HepG2 (cell line): ENCODE results near the gene BCAR3. TPM values are rescaled to one million over a fixed set of nuclear protein-coding genes. Genes with fewer than 3 reads are reported as not detected.
A peak's percentile ranks its signal among the peaks of the same experiment; 100 is the strongest.

Experiments used
- CENPX ChIP-seq: sonication (generic); formaldehyde crosslinking; IDR thresholded peaks from 2 replicates; pipeline ENCODE4 v1.9.0; 2021; ENCODE audit warnings: mild to moderate bottlenecking, missing genetic modification reagents, moderate library complexity
- GPBP1L1 ChIP-seq: sonication (generic); formaldehyde crosslinking; IDR thresholded peaks from 2 replicates; pipeline ENCODE4 v1.5.0; 2020; ENCODE audit warnings: mild to moderate bottlenecking, missing genetic modification reagents
- KLF6 ChIP-seq: IDR thresholded peaks from 2 replicates; pipeline ENCODE4 v1.8.0; 2016; ENCODE audit warnings: missing biosample characterization, missing genetic modification reagents
- NRL ChIP-seq: sonication (generic); formaldehyde crosslinking; IDR thresholded peaks from 2 replicates; pipeline ENCODE4 v1.5.0; 2020; ENCODE audit warnings: missing genetic modification reagents, mild to moderate bottlenecking, moderate library complexity, borderline replicate concordance
- PATZ1 ChIP-seq: sonication (generic); formaldehyde crosslinking; IDR thresholded peaks from 2 replicates; pipeline ENCODE4 v1.4.0; 2020; ENCODE audit warnings: missing genetic modification reagents
- POLR2AphosphoS2 ChIP-seq: IDR thresholded peaks from 2 replicates; pipeline ENCODE4 v1.6.1; 2011; ENCODE audit warnings: low read depth, low read length, improper control_type of control experiment
- SALL1 ChIP-seq: sonication (generic); formaldehyde crosslinking; IDR thresholded peaks from 2 replicates; pipeline ENCODE4 v1.8.0; 2022; ENCODE audit warnings: mild to moderate bottlenecking, missing genetic modification reagents
- U2AF1 ChIP-seq: fragments of 200-400 bp; formaldehyde crosslinking; optimal IDR thresholded peaks from 2 replicates; pipeline ENCODE3; 2017; ENCODE audit warnings: mild to moderate bottlenecking, low read depth, low read length
- ZNF276 ChIP-seq: sonication (generic); formaldehyde crosslinking; IDR thresholded peaks from 2 replicates; pipeline ENCODE4 v1.4.0; 2020; ENCODE audit warnings: mild to moderate bottlenecking, low read depth, missing genetic modification reagents
- ZNF318 ChIP-seq: sonication (generic); formaldehyde crosslinking; IDR thresholded peaks from 2 replicates; pipeline ENCODE4 v1.4.0; 2020; ENCODE audit warnings: mild to moderate bottlenecking, missing genetic modification reagents
- ZNF329 ChIP-seq: sonication (generic); formaldehyde crosslinking; IDR thresholded peaks from 2 replicates; pipeline ENCODE4 v1.9.0; 2021; ENCODE audit warnings: low read depth, mild to moderate bottlenecking, missing genetic modification reagents
- ZNF563 ChIP-seq: sonication (generic); formaldehyde crosslinking; IDR thresholded peaks from 2 replicates; pipeline ENCODE4 v1.8.0; 2022; ENCODE audit warnings: mild to moderate bottlenecking, moderate library complexity, missing genetic modification reagents
- ZNF564 ChIP-seq: sonication (generic); formaldehyde crosslinking; IDR thresholded peaks from 2 replicates; pipeline ENCODE4 v1.8.1; 2023; ENCODE audit warnings: mild to moderate bottlenecking, missing genetic modification reagents
- ZNF782 ChIP-seq: sonication (generic); formaldehyde crosslinking; IDR thresholded peaks from 2 replicates; pipeline ENCODE4 v1.4.0; 2020; ENCODE audit warnings: missing genetic modification reagents, mild to moderate bottlenecking, borderline replicate concordance
- ZNF841 ChIP-seq: sonication (generic); formaldehyde crosslinking; IDR thresholded peaks from 2 replicates; pipeline ENCODE4 v1.8.1; 2023; ENCODE audit warnings: missing genetic modification reagents, borderline replicate concordance
- polyA plus RNA-seq, 8 experiments: library from polyadenylated mRNA; depleted of rRNA in 3 of 8; stranded (reverse) in 7 of 8; unstranded in 1 of 8; fragments of >200 nt; fragmentation: Illumina TruSeq in 4 of 8; extraction: Trizol in 4 of 8; gene quantifications; 2 replicates each; pipeline versions ENCODE4 v1.2.1 to v1.2.3, GENCODE V29; 2011 to 2016; ENCODE audit warnings: low read depth in 4 of 8, missing spikeins in 1 of 8, mixed read lengths in 1 of 8; ENCODE audit not compliant: insufficient read depth in 1 of 8
- total RNA-seq, 5 experiments: library from RNA; depleted of rRNA; stranded (reverse); fragments of >200 nt; fragmentation: Illumina TruSeq; extraction: Trizol; gene quantifications; 2 replicates each; pipeline ENCODE4 v1.2.3, GENCODE V29; 2016; ENCODE audit warnings: low read depth in 1 of 5

Gene BCAR3
- total and polyA plus RNA-seq, 2 of the 13 experiments (the other 11 are each of a cell fraction or from before 2014, with no cell fraction given) = 3.6 to 4.8 TPM

GRCh38 chr1:93680420-93681100, 1.1 kb downstream of the BCAR3 start (continued):
- TF ChIP-seq ZNF276 (CRISPR knock-in tag) (peak; percentile 8; the same call in 1 of the 2 replicates), ZNF563 (0 out of 2 replicates have a peak, but pooled peaks have one; percentile 27), ZNF841 (no peak), CENPX (CRISPR knock-in tag) (no peak), ZNF329 (no peak), POLR2AphosphoS2 (no peak), NRL (CRISPR knock-in tag) (no peak), KLF6 (CRISPR knock-in tag) (0 out of 2 replicates have a peak, but pooled peaks have one; percentile 14), ZNF318 (CRISPR knock-in tag) (no peak), U2AF1 (peak; percentile 37), PATZ1 (CRISPR knock-in tag) (0 out of 2 replicates have a peak, but pooled peaks have one; percentile 20), ZNF782 (0 out of 2 replicates have a peak, but pooled peaks have one; percentile 8), SALL1 (CRISPR knock-in tag) (peak; percentile 70), ZNF564 (CRISPR knock-in tag) (0 out of 2 replicates have a peak, but pooled peaks have one; percentile 13), GPBP1L1 (no peak)
